Muscle layer of duodenum (tissue), 2 donors: ENCODE results near the gene EMILIN3.

ENCODE experiments used
- H3K27ac ChIP-seq: one replicate; pipeline ENCODE4 v1.7.0; 2013; ENCODE audit warnings: mild to moderate bottlenecking, low read length
- H3K27me3 ChIP-seq: one replicate; pipeline ENCODE4 v1.7.0; 2013; ENCODE audit warnings: low read depth, mild to moderate bottlenecking, control low read depth, low read length
- H3K36me3 ChIP-seq, 2 donors: one replicate each; pipeline ENCODE4 v1.7.0; 2013; ENCODE audit warnings: low read length in 2 of 2, control low read depth in 1 of 2, mild to moderate bottlenecking in 1 of 2; ENCODE audit not compliant: insufficient read depth in 2 of 2, control insufficient read depth in 1 of 2
- H3K4me1 ChIP-seq, 2 donors: one replicate each; pipeline ENCODE4 v1.7.0; 2013; ENCODE audit warnings: low read length in 2 of 2, mild to moderate bottlenecking in 2 of 2, control low read depth in 1 of 2, moderate library complexity in 1 of 2; ENCODE audit not compliant: insufficient read depth in 2 of 2, control insufficient read depth in 1 of 2
- H3K4me3 ChIP-seq, 2 donors: one replicate each; pipeline ENCODE4 v1.7.0; 2013; ENCODE audit warnings: low read length in 2 of 2, low read depth in 1 of 2, mild to moderate bottlenecking in 1 of 2
- H3K9me3 ChIP-seq, 2 donors: one replicate each; pipeline ENCODE4 v1.7.0; 2013; ENCODE audit warnings: low read length in 2 of 2, control low read depth in 1 of 2, mild to moderate bottlenecking in 1 of 2; ENCODE audit not compliant: control insufficient read depth in 1 of 2
- donor health status: healthy.

Gene EMILIN3

GRCh38 chr20:41405436-41405835, 38.8 kb upstream of the EMILIN3 start:
- no peaks in the 10 kb centered on the region for H3K27me3 ChIP-seq
- peaks cover 0 to 7% of the 10 kb centered on the region in 2 donors for H3K4me1 ChIP-seq
- H3K27ac ChIP-seq: no peak overlapping the region
- H3K36me3 ChIP-seq: peaks cover 52 to 57% of the 10 kb centered on the region in 2 donors
- no peaks in the 10 kb centered on the region for H3K9me3 ChIP-seq
- no peak overlapping the region for H3K4me3 ChIP-seq

- Histone ChIP-seq H3K9me3 (no peaks in the 10 kb centered on the region), H3K4me1 (peaks cover 0 to 5% of the 10 kb centered on the region in 2 donors), H3K36me3 (peaks cover 40 to 48% of the 10 kb centered on the region in 2 donors), H3K27ac (no peak overlapping the region), H3K27me3 (no peaks in the 10 kb centered on the region), H3K4me3 (no peak overlapping the region)
Measured at GRCh38 chr20:41403604-41404003, 37.0 kb upstream of the EMILIN3 start.

DNA sequence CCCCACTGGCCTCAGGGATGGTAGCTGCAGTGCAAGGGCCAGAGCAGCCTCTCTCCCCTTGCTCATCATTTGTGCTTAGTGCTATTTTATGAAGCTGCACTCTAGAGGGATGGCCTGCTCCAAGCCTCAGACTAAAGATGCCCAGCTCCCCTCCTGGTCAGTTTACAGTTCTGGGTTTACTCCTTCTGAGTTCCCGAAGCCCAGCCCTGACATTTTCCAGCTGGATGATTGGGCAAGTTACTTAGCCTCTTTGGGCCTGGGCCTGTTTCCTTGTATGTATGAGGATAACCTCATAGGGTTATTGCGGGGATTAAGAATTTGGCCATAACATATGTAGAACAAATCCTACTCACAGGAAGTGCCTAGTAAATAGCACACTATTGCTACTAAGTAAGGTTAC, 31.8 kb upstream of the EMILIN3 start:
- H3K27me3 ChIP-seq: no peaks in the 10 kb centered on the region
- H3K27ac ChIP-seq: no peak overlapping the region
- peaks cover 2 to 4% of the 10 kb centered on the region in 2 donors for H3K36me3 ChIP-seq
- H3K4me1 ChIP-seq: peaks cover 2 to 24% of the 10 kb centered on the region in 2 donors
- H3K9me3 ChIP-seq: no peaks in the 10 kb centered on the region
- no peak overlapping the region for H3K4me3 ChIP-seq

- Histone ChIP-seq H3K4me1 (peaks cover 5 to 29% of the 10 kb centered on the region in 2 donors), H3K36me3 (no peaks in the 10 kb centered on the region), H3K4me3 (no peak overlapping the region), H3K27ac (no peak overlapping the region), H3K27me3 (no peaks in the 10 kb centered on the region), H3K9me3 (no peaks in the 10 kb centered on the region)
Measured at GRCh38 chr20:41395667-41396664, 29.3 kb upstream of the EMILIN3 start.

GRCh38 chr20:41394931-41395666, 28.5 kb upstream of the EMILIN3 start:
- Histone ChIP-seq H3K27ac (no peak overlapping the region), H3K9me3 (no peaks in the 10 kb centered on the region), H3K27me3 (no peaks in the 10 kb centered on the region), H3K4me1 (peaks cover 5 to 29% of the 10 kb centered on the region in 2 donors), H3K36me3 (no peaks in the 10 kb centered on the region), H3K4me3 (no peak overlapping the region)

- Histone ChIP-seq H3K9me3 (no peaks in the 10 kb centered on the region), H3K4me1 (peaks cover 5 to 29% of the 10 kb centered on the region in 2 donors), H3K27ac (no peak overlapping the region), H3K27me3 (no peaks in the 10 kb centered on the region), H3K4me3 (no peak overlapping the region), H3K36me3 (no peaks in the 10 kb centered on the region)
Measured at GRCh38 chr20:41394081-41394480, 27.5 kb upstream of the EMILIN3 start.

DNA sequence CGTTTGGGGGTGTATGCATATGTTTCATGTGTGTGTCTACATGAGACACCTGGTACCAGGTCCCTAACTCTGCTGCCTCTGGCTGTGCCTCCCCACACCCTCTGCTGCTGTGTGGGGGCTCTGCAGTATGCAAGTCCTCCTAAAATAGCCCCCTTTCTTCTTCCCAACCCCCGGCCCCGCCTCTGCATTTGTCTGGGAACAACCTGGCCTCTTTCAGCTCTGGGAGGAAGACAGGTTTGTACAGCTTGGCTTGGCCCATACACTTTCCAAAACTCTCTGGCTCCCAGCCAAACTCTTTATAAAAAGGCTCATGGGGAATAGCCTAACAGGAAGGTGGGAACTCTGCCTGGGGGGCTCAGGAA, 27.1 kb upstream of the EMILIN3 start:
- Histone ChIP-seq H3K27me3 (no peaks in the 10 kb centered on the region), H3K9me3 (no peaks in the 10 kb centered on the region), H3K36me3 (no peaks in the 10 kb centered on the region), H3K27ac (no peak overlapping the region), H3K4me3 (no peak overlapping the region), H3K4me1 (peaks cover 5 to 29% of the 10 kb centered on the region in 2 donors)

DNA sequence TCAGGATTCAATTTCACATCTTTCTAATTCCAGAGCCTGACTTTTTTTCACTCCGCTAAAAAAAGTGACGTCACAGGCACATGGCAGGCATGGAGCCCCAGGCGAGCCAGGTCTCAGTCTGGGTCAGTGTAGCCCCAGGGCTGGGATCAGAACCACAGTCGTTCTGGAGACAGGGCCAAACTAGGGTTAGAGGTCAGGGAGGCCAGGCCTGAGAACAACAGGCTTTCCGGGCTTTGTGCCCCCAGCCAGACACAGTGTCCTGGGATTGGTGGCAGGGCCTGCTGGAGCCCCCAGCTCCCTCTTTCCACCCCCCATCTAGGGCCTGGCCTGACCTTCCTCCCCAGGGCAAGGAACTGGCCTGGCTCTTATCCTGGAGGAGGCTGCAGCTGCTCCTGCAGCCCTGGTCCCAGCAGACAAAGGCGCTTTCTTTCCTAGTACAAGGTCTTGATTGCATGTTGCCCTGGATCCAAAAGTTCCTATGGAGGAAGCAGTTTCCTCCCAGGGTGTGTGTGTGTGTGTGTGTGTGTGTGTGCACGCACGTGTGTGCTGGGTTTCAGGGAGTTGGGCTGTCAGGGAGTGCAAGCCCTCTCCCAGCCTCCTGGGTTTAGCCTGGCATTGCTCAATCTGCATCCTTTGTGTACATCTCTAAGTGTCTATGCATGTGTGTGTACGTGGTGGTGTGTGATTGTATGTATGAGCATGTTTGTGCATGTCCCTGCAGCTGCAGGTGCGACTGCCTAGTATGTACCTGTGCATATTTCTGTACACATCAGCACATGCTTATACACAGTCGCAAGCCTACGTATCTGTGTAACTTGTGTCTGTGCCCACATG, 26.5 kb upstream of the EMILIN3 start:
- Histone ChIP-seq H3K36me3 (no peaks in the 10 kb centered on the region), H3K4me1 (peaks cover 5 to 29% of the 10 kb centered on the region in 2 donors), H3K27me3 (no peaks in the 10 kb centered on the region), H3K27ac (no peak overlapping the region), H3K9me3 (no peaks in the 10 kb centered on the region), H3K4me3 (no peak overlapping the region)

DNA sequence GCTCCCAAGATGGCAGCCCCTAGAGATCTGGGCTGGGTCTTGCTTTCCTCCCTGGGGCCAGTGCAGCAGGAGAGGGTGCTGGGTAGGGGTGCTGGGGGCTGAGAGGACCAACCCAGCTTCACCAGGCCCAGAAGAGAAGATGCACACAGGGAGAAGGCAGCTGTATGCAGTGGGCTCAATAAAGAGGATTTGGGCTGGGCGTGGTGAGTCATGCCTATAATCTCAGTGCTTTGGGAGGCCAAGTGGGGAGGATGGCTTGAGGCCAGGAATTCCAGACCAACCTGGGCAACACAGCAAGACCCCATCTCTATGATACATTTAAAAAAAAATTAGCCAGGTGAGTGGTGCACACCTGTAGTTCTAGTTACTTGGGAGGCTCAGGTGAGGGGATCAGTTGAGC, 25.7 kb upstream of the EMILIN3 start:
- Histone ChIP-seq H3K27me3 (no peaks in the 10 kb centered on the region), H3K36me3 (no peaks in the 10 kb centered on the region), H3K9me3 (no peaks in the 10 kb centered on the region), H3K27ac (no peak overlapping the region), H3K4me3 (no peak overlapping the region), H3K4me1 (peaks cover 5 to 35% of the 10 kb centered on the region in 2 donors)

- no peaks in the 10 kb centered on the region for H3K36me3 ChIP-seq
- H3K4me3 ChIP-seq: no peak overlapping the region
- H3K9me3 ChIP-seq: no peaks in the 10 kb centered on the region
- no peak overlapping the region for H3K27ac ChIP-seq
- no peaks in the 10 kb centered on the region for H3K27me3 ChIP-seq
- peaks cover 5 to 42% of the 10 kb centered on the region in 2 donors for H3K4me1 ChIP-seq
Measured at GRCh38 chr20:41391587-41392001, 25.0 kb upstream of the EMILIN3 start.

GRCh38 chr20:41390889-41391288, 24.3 kb upstream of the EMILIN3 start:
- H3K9me3 ChIP-seq: no peaks in the 10 kb centered on the region
- no peaks in the 10 kb centered on the region for H3K36me3 ChIP-seq
- H3K4me1 ChIP-seq: peaks cover 5 to 39% of the 10 kb centered on the region in 2 donors
- no peak overlapping the region for H3K4me3 ChIP-seq
- H3K27me3 ChIP-seq: no peaks in the 10 kb centered on the region
- H3K27ac ChIP-seq: no peak overlapping the region
